ENCODE measurements around the gene ASXL1.

- TF ChIP-seq CTCF (optimal IDR thresholded peaks at IDR 0.05 in 1 of 3, IDR thresholded peaks at IDR 0.05 in 1 of 3, conservative IDR thresholded peaks at IDR 0.05 in 1 of 3; ENCODE audit: extremely low read depth in 1 of 3, insufficient read depth in 2 of 3, low read length in 3 of 3) (no peak), EZH2 (IDR thresholded peaks at IDR 0.05; ENCODE audit: low read length) (no peak)
These were observed 73.3 kb downstream of the ASXL1 start for GRCh38 chr20:32431457-32431856.

Measured in keratinocyte (primary cell).